ENCODE measurements around the gene FRZB.
"Not testable (repeated sequence)": the region's sequence is repeated elsewhere in the genome, so short reads cannot be mapped to it uniquely, and the experiment has no call there.

FRZB gene

DNA sequence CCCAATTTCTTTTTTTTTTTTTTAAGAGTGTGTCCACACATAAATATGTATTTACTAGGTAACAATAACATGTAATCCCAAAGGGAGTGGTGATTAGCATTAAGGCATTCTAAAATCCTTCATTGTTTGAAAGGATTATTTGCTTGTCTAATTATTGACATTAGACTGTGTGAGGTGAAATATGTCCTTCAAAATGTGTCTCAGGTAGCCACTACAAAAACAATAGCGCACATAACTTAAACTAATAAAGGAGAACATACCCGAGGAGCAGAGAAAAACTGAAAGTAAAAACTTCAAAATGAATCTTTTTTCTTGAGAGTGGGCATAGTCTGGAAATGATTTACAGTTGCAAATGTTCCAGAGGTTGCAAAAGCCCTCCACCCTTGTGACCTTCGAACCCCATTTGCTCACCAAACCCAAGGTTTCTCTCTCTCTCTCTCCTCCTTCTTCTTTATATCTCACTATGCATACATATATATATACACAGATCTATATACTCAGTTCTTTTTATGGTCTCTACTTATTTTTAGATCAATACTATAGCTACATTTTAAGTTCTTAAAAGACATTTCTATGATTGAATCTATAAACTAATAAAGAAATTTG lies 24.4 kb upstream of the FRZB start:
- DNase-seq (ENCODE audit: low spot score): no peak
- FAIRE-seq: no peak

DNA sequence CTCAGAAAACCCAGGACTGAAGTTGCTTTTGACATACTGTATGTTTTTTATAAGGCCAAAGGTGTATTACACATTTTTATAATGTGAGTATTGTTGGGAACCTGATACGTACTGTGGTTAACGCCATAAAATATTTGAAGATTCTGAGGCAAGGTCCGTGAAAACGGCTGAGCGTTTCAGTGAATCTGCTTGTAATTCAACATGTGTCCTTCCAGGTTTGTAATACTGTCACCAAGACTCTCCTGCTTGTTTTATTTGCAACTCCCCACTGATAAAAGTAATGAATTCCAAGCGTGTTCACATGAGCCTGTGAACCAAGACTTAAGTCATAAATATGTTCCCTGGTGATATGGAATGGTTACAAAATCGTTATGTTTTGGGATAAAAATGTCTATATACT lies 23.9 kb upstream of the FRZB start:
- FAIRE-seq: no peak
- DNase-seq (ENCODE audit: low spot score): no peak

DNA sequence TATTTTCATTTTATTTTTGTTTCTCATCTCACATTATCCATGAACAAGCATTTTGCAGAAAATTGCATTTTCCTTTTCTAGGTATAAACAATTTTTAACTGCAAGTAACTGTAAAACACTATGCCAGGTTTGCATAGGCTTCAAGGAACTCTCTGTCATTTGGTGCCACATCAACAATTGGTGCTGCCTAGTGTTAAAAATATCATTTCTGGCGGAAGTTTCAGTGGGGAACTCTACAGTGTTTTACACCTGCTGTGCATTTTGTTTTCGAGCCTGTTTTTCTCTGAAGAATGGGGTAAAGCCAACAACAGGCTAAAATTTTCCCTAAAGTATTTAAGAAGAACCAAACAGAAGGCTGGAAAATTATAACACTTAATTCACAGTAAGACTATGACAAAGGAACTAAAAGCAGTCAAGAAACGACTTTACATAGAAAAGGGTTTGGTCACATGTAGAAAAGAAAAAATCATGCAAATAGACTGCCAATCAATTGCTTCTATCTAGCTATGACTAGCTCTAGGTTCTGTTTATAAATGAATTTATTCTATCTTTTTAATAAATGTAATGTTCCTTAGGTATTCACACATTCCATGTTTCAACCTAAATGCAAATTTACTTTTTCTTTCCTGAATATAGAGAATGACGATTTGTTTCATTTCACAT lies 21.4 kb upstream of the FRZB start:
- DNase-seq (ENCODE audit: low spot score) (no peak), FAIRE-seq (no peak)

DNA sequence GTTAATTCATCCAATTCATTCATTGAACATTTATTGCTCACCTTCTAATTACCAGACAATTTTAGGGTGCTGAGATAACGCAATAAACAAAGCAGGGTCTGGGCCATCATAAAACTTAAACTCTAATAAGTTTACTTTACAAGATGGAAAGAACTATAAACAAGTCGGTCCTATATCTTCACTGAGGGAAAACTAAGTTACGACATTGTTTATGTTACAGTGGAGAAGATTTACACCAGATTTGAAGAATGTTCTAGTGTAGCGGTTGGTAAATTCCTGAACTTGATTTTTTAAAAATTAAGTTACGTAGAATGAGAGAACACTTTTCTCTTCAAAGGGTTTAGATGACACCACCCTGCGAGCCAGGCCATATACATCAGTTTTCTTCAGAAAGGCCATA lies 20.7 kb upstream of the FRZB start:
- FAIRE-seq (no peak), DNase-seq (ENCODE audit: low spot score) (no peak)

DNA sequence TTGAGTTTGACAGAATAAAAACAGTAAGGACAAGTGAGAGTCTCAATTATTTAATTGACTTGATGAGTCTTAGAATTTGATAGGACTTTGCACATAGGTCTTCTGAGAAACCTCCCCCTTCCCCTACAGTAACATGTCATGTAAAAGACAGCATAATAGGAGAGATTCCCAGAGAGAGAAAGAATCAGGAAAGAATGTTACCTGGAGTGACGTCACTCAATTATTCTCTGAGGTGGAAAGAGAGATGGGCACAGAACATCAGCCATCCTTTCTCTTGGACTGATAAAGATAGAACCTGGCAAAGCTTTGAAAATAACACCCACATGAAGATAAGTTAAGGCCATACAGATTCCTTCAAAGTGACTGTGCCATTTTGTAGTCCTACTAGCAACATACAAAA lies 19.3 kb upstream of the FRZB start:
- FAIRE-seq (no peak), DNase-seq (ENCODE audit: low spot score) (no peak)

DNA sequence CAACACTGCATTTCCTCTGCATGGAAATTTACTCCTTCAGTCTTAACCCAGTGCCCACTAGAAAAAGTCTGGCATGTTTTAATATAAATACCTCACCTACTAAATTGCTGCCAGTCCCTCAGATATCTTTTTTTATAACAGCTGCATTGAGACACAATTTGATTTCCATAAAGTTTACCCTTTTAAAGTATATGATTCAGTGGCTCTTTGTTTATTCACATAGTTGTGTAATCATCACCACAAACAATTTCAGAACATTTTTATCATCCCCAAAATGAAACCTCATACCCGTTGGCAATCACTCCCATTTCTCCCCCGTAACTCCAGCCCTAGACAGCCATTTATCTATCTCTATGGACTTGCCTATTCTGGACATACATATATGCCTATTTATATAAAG lies 17.0 kb upstream of the FRZB start:
- DNase-seq (ENCODE audit: low spot score) (no peak), FAIRE-seq (no peak)

DNA sequence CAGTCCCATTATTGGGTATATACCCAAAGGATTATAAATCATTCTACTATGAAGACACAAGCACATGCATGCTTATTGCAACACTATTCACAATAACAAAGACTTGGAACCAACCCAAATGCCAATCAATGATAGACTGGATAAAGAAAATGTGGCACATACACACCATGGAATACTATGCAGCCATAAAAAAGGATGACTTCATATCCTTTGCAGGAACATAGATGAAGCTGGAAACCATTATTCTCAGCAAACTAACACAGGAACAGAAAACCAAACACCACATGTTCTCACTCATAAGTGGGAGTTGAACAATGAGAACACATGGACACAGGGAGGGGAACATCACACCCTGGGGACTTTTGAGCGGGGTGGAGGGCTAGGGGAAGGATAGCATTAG lies 13.7 kb upstream of the FRZB start:
- DNase-seq (ENCODE audit: low spot score); FAIRE-seq: not testable (repeated sequence)

DNA sequence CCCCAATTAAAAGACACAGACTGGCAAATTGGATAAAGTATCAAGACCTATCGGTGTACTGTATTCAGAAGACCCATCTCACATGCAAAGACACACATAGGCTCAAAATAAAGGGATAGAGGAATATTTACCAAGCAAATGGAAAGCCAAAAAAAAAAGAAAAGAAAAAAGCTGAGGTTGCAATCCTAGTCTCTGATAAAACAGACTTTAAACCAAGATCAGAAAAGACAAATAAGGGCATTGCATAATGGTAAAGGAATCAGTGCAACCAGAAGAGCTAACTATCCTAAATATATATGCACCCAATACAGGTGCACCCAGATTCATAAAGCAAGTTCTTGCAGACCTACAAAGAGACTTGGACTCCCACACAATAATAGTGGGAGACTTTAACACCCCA lies 10.2 kb upstream of the FRZB start:
- FAIRE-seq; DNase-seq (ENCODE audit: low spot score): not testable (repeated sequence)

DNA sequence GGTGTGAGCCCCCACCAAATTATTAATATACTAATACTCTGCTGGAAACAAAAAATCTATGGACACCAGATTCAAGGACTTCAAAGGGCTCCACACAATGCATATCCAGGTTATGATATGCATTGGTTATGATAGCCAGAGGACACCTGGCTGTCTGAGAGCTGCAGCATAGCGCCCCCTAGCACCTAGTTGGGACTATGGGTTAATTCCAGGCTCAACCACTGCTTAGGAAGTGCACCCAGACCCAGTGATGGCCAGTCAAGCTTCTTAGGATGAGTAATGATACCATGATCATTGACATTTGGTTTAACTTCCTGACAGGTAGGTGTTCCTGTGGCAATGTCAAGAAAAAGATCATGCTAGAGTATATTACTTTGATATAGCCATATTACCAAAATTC lies 3.8 kb upstream of the FRZB start:
- no peak for DNase-seq (ENCODE audit: low spot score)

DNA sequence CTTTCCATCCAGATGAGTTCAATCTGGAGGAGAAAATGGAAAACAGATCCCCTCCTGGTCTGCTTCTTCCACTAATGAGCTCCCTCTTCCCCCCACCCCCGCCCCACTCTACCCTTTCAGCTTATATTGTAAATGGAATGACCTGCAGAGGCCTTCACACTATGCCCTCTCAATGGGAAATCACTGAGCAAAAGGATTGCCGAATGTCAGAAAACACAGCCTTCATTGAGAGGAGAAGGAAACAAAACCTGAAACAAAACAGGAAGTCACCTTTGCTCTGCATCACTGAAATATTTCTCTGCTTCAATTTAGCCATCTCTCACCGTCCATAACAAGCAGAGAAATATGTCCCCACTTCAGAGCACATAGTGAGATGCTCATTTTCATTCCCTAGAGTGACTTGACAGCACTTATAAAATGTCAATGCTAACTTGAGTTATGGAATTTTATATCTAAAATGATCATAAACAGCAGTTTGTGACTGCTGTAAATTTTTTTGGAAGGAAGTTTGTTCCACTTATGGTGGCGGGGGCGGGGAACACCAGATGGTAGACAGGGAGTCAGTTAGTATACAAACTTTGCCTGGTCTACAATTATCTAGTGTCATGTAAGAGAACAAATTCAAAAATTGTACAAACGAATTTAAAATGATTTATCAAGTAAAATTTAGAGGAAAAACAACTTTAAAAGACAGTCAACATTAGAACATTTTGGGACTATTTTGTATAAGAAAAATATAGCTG lies 1.8 kb upstream of the FRZB start:
- no peak for DNase-seq (ENCODE audit: low spot score)
- FAIRE-seq: no peak

More for the DNA sequence above, 3.8 kb upstream of the FRZB start:
- FAIRE-seq: no peak

DNA sequence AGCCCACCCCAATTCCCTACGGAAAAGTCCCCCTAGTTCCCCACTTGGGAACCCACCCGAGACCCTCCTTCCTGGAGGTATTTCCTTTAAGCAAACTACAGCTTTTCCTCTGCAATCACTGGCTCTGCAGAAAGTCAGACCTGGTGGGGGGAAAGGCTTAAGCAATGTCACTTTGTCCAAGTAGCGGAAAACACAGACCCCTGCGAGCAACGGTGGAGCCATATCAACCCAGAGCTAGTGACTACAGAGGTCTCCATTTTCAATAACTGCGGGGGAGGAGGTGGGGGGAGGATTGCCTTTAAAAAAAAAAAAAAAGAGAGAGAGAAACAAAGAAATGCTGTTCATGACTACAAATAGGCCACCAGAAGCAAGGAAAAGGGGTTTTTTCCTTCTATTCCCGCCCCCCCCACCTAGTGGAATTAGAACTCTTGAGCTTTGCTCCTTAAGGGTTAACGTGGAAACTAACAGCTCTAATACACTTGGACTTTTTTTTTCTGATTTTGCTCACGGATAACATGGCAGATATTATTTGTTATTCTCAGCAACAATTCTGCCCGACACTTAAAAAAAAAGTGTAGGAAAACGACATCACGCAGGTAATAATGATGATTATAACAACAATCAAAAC lies 1.1 kb upstream of the FRZB start:
- DNase-seq (ENCODE audit: low spot score) (no peak), FAIRE-seq (no peak)

DNA sequence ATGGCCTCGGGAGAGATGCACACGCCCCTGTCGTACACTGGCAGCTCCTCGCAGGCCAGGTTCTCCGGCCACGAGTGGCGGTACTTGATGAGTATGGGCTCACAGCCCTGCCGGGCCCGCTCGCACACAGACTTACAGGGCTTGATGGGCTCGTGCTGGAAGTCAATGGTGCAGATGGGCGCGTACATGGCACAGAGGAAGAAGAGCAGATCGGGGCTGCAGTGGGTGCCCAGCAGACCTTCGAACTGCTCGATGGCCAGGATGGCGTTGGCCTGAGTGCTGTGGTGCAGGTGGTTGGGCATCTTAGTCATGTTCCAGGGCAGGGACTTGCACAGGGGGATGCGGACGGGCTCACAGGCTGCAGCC lies 359 bp downstream of the FRZB start:
- no peak for FAIRE-seq
- DNase-seq (ENCODE audit: low spot score): no peak

DNA sequence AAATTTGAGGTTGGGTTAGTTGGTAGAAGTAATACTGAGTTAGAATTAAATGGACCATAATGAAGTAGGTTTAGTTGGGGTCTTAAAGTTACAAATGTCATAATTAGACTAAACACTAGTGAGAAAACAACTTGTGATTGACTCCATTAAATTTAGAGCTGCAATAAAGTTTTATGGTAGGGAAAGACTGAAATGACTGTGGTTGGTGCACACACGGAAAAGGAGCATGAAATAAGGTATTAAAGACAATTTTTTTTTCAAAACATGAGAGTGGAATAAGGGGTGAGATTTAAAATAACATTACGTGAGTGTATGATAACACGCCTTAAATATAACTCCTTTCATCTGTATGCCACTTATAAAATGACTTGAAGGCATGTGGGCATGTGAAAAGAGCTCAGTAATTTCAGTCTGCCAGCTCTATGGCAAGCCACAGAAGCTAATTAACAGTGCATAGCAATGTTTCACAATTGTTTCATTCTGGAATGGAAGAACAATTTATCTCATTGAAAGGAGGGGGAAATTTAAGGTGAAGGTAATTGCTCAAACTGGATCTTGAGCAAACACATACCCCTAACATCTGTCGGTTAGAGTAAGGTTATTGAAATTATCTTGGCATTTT lies 1.4 kb downstream of the FRZB start:
- no peak for FAIRE-seq

DNA sequence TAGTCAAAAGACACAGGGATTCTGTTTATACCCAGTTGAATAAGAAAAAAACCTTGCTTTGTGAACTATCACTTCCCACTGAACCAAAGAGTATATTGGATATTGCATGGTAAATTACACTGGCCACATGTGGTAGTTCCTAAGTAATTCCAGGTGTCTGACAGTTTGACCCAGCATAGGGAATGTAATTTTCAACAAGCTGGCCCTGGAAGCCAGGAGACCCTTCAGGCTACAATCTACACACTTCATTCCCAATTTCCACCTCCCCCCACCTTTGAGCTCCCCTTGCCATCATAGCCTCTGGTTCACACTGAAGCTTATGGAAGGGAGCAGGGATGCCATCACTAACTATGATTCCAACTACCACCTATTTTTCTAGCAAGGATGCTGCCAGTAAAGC lies 2.8 kb downstream of the FRZB start:
- FAIRE-seq: no peak
- DNase-seq (ENCODE audit: low spot score): no peak

More for the DNA sequence above, 1.4 kb downstream of the FRZB start:
- no peak for DNase-seq (ENCODE audit: low spot score)

DNA sequence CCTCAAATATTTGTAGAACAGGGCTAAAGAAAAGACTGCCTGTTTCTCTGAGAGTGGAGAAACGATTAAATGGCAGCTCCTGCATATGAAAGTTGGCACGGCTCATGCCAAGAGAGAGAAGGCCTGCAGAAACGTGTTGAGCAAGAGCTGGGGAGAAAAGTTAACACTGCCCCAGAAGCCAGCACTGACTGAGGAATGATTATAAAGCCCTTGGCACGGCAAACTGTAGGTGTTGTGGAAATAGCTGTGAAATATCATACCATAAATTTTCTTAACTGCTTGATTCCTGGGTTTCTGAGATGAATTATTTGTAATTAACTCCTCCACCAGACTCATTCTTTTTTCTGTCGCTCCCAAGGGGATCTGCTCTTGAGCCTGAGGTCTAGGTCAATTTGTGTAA lies 4.3 kb downstream of the FRZB start:
- DNase-seq (ENCODE audit: low spot score): no peak
- FAIRE-seq: no peak

DNA sequence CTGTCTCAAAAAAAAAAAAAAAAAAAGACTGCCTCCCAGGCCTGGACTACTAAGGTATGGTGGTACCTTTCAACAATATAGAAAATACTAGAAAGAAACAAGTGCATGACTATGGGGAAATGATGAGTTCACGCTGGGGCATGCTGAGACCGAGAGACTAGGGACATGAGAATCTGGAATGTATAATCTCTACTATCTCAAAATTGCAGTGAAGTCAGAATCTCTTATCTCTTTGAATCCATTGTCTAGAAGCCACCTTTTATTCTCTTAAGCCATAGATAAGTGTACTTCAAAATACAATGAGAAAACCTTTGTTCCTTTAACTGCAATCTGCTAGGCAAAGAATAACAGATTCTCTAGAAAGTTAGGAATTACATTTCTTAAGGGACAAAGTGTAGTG lies 5.6 kb downstream of the FRZB start:
- FAIRE-seq: no peak
- no peak for DNase-seq (ENCODE audit: low spot score)

DNA sequence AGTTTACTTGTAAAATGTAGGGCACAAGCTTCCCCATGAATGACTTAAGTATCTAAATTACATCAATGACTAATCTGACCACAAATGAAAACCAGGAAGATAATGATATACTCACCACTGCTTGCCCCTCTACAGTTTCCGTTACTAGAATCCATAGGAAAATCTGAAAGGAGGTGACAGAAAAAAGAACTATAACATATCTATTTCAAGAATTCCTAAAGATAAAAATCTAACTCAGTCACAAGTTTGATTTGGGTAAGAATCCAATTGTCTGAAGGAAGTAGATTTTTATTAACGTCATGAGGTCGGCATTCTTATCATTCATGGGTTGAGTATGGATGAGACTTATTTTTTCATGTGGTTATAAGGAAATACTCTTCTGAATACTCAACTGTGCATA lies 7.8 kb downstream of the FRZB start:
- DNase-seq (ENCODE audit: low spot score) (peak; percentile 26), FAIRE-seq (peak; percentile 71)

DNA sequence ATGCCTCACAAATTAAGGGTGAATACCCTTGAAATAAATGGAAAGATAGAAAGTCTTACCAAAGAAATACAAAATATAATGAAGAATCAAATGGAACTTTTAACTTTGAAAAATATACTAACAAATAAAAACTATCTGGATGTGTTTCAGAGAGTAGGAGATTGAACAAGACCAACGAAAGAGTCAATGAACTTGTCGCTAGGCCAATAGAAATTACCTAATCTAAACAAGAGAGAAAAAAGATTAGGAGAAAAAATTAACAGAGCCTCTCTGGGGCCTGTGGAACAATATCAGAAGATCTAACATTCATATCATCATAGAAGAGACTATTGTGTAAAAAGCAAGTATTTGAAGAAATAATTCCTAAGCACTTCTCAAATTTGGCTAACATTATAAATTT lies 11.1 kb downstream of the FRZB start:
- no peak for DNase-seq (ENCODE audit: low spot score)
- no peak for FAIRE-seq

DNA sequence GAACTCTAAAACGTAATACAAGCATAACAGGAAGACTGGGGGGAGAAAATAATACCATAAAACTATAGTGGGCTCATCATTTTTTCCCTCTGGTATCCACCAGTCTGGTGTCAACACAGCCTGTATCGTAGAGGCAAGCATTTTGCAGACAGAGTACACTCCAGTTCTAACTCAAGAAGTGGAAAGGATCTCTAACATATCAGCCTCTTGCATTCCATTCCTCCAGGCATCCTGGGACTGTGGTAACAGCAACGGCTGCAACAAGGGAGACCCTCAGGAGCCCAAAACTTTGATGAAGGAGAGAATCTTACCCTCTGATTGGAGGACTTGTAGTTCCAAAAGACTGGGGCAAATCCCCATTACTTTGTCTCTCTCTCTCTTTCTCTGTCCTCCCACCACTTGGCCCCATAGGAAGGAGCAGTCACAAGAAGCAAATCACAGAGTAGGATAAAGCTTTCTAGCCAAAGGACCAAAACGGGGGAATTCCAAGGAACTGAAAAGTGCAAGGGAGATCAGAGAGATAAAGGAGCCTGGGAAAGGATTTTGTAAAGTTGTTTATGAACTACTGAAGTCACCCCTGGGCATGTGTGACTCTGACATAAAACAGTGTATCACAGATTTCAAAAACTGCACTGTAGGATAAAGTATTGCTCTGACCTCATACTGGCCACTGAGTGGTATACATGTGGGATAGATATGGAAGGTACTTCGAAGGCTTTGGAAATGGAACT lies 11.9 kb downstream of the FRZB start:
- DNase-seq (ENCODE audit: low spot score) (no peak), FAIRE-seq (no peak)

DNA sequence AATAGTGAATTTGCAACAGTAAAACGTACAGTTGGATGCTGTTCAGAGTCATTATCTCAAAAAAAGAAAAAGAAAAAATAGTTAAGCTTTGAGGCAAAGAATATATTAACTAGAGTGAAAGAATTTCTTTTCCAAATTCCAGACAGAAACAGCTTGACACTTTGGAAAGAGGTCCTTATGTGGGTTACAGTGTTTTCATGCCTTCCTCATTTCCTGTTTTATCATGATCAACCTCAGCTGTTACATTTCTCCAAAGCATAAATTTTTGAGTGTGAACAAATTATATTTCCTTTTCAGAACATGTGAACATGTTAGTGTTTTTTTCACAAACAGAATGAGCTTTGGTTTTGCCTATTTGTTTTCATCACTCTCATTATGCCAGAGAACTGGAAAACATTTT lies 13.6 kb downstream of the FRZB start:
- DNase-seq (ENCODE audit: low spot score) (no peak), FAIRE-seq (no peak)

DNA sequence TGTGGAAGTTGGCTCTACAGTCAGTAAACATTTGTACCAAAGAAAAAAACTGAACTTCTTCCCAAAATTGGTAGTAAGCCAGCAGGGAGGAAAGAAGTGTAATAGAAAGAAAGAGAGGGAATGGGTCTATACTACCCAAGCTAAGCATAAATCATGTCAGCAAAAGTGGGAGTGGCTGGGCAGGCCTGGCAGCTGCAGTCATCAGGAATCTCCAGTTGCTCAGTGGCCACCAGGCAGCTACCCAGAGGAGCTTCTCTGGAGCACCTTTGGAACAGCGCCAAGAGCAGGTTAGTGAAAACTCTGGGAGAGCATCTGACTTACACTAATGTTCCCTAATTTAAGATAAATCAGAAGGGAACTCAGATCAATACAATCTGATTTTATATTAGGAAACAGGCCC lies 14.3 kb downstream of the FRZB start:
- DNase-seq (ENCODE audit: low spot score): peak; percentile 8
- FAIRE-seq: no peak

Data from RCC 7860 (cell line).